SK-MEL-5 (cell line): Measurements from ENCODE around the gene CCDC88C. TPM values are rescaled to one million over a fixed set of nuclear protein-coding genes. Genes with fewer than 3 reads are reported as not detected.
"Not testable (repeated sequence)": the region's sequence is repeated elsewhere in the genome, so short reads cannot be mapped to it uniquely, and the experiment has no call there.

Source experiments
- DNase-seq: peaks from one replicate; pipeline ENCODE4 v3.0.0-alpha.2; 2016; ENCODE audit warnings: low read depth, low spot score
- in situ Hi-C: cut with HindIII; loops from 2 replicates; pipeline ENCODE4 v1.10.0; 2016; ENCODE audit warnings: low sequenced_read_pairs, high pct_unique_total_duplicates, low pct_unique_long_range_greater_than_20kb
- total RNA-seq: library from RNA; depleted of rRNA; stranded (reverse); fragments of >200 nt; shearing (Covaris generic); gene quantifications from 2 replicates; pipeline ENCODE4 v1.2.3, GENCODE V29; 2014

The CCDC88C gene
- total RNA-seq, 1 experiment from 2014 or later: 6.4 TPM

DNA sequence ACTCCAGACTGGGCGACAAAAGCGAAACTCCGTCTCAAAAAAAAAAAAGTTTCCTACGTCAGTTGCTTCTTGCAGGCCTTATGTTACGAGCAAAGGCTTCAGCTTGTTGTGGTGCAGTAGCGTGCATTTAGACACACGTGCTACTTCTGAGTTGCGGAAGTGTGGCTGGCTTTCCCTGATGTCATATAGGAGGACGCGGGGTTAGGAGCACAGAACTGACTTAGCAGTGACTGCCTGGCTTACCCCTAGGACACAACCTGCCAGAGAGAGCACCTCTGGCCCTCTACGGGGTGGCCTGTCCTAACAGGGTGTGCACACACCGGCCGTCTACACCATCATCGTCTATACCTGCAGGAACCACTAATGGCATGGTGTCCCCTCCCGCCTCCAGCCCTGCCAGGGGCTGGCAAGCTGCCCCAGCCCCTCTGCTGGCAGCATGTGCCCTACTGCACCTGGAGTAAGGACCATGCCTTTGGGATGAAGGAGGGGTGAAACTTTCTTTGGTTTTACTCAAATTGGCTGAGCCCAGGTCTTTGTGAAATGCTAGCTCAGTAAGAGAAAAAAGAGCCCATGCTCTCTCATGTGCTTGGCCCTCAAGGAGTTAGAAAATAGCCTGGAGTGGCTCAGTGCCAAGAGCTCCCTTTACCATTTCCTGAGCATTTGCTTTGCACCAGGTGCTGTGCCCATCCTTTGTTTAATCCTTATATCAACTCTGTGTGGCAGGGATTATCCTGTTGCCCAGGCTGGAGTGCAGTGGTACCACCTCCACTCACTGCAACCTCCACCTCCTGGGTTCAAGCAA is 171.4 kb downstream of the CCDC88C start:
- in situ Hi-C loops: no loop called here
- no peak for DNase-seq

GRCh38 chr14:91245616-91246015 is 172.0 kb downstream of the CCDC88C start:
- not testable (repeated sequence) for DNase-seq

GRCh38 chr14:91245029-91245428 is 172.6 kb downstream of the CCDC88C start:
- no peak for DNase-seq
- in situ Hi-C loops: no loop called here

More at GRCh38 chr14:91245616-91246015, 172.0 kb downstream of the CCDC88C start:
- in situ Hi-C loops: not testable (repeated sequence)

DNA sequence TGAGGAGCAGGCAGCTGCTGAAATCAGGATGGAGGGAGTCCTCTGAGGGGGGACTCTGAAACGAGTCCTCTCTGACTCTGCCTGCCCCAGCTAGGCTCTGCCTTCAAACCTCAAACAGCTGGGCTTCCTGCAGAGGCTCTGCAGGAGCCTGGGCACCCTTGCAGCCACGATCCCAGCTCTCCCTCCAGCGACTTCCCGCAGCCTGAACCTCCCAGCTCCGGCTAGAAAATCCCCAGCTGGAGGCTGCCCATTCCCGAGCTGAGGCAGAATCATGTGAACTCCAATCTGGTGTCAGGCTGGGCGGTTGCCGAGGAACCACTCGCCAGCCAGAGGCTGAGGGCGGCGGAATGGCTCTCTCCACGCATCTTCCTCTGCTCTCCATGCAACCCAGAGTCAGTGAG is 173.1 kb downstream of the CCDC88C start, which contains the start of gene GPR68:
TSS of gene GPR68 (minus strand) at position 204 of the 401 bp plus-strand sequence. CDS start 9,654 bp downstream, outside the sequence.
- in situ Hi-C loops: no loop called here
- DNase-seq: no peak

DNA sequence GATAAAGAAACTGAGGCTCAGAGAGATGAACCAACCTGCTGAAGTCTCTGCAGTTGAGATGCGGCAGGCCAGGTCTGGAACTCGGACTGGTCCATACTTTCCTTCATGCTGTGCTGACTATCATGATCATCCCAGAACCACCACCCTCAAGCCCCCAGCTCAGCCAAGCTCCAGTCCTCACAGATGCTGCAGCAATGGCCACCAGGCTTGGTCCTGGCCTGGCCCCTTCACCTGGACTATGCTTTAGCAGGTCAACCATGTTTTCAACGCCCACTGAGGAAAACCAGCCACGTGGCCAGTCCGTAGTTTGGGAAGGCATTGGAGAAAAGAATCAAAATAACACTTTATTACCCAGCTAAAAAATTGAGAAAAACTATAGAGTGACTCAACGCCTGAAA is 174.5 kb downstream of the CCDC88C start:
- in situ Hi-C loops: no loop called here
- no peak for DNase-seq

DNA sequence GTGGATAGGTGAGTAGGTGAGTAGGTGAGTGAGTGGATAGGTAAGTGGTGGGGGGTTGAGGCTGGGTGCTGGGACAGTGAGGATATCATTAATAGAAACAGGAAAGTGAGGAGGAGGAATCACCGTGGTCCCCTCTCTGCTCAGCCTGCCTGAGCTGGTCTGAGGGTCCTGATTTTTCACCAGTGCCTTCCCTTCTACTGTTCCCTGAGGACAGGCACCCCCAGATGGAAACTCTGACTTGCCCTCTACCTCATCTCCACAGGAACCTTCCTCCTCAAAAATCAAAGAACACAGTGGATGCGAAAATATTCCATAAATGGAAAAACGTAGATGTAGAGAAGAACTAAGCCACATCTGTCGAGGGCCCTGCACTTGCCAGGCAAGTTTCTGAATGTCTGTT is 175.0 kb downstream of the CCDC88C start:
- in situ Hi-C loops: no loop called here

GRCh38 chr14:91241863-91242262 is 175.8 kb downstream of the CCDC88C start:
- in situ Hi-C loops: no loop called here
- no peak for DNase-seq

More for the DNA sequence above, 175.0 kb downstream of the CCDC88C start:
- DNase-seq: no peak

GRCh38 chr14:91238661-91239060 is 179.0 kb downstream of the CCDC88C start:
- DNase-seq: no peak
- in situ Hi-C loops: no loop called here

- in situ Hi-C loops: no loop called here
These were observed 179.5 kb downstream of the CCDC88C start for GRCh38 chr14:91238085-91238484.

GRCh38 chr14:91237219-91237618 is 180.4 kb downstream of the CCDC88C start:
- no peak for DNase-seq
- in situ Hi-C loops: no loop called here

More at GRCh38 chr14:91238085-91238484, 179.5 kb downstream of the CCDC88C start:
- no peak for DNase-seq

- in situ Hi-C loops: no loop called here
- no peak for DNase-seq
These were observed 181.8 kb downstream of the CCDC88C start for GRCh38 chr14:91235841-91236240.

- no peak for DNase-seq
- in situ Hi-C loops: no loop called here
These were observed 182.9 kb downstream of the CCDC88C start for GRCh38 chr14:91234791-91235114.

DNA sequence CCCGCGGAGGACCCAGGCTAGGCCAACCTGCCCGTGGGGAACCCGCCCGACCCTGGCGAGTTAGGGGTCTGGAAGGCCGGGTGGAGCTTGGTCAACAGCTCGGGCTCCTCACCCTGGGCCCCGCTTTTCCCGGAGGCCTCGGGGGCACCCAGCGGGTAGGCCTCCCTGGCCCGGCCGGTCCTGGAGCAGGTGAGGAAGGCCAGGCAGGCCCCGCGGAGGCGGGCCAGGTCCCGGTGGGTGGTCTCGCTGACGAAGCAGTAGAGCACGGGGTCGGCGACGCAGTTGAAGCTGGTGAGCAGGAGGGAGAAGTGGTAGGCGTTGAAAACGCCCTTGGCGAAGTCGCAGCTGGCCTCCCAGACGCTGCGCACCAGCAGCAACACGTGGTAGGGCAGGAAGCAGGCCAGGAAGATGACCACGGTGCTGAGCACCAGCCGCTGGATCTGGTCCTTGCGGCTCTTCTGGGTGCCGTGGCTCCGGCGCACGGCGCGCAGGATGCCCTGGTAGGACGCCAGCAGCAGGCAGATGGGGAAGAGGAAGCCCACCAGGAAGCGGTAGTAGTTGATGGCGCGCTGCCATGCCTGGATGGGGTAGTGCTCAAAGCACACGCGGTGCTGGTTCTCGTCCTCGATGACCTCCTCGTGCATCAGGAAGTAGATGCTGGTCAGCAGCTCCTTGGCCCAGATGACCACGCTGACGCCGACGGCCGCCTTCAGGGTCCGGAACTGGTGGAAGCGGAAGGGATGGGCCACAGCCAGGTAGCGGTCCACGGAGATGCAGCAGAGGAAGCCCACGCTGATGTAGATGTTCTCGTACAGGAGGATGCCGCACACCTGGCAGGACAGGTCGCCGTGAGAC is 183.5 kb downstream of the CCDC88C start:
- in situ Hi-C loops: no loop called here
- DNase-seq: no peak

DNA sequence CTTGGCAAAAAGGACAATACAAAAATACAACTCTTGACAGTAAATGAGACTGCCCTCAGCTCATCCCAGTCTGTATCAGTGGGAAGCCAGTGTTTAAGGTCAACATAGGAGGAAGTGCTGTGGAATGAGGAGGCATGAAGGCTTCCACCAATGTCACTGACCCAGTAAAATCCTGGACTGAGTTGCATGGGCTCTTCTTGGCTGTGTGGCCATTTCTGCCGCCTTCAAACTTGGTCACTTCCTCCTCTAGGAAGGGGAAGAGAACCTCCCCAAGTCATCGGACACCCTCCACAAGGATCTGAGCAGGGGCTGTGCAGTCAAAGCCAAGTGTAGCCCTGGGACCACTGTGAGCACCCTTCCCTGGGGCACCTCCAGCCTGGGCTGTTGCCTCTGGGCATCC is 185.0 kb downstream of the CCDC88C start:
- DNase-seq: no peak
- in situ Hi-C loops: no loop called here

- in situ Hi-C loops: no loop called here
- no peak for DNase-seq
These were observed 185.6 kb downstream of the CCDC88C start for GRCh38 chr14:91232052-91232451.

- in situ Hi-C loops: no loop called here
- DNase-seq: no peak
These were observed 186.2 kb downstream of the CCDC88C start for GRCh38 chr14:91231446-91231845.

- in situ Hi-C loops: no loop called here
- peak; percentile 23 for DNase-seq
These were observed 187.1 kb downstream of the CCDC88C start for GRCh38 chr14:91230397-91231035.

GRCh38 chr14:91229743-91230200 is 187.8 kb downstream of the CCDC88C start:
- no peak for DNase-seq
- in situ Hi-C loops: no loop called here
